CD4-positive, alpha-beta T cell treated with Interferon gamma for 1 hour (primary cell): ENCODE measurements around the gene FDPS.
"Not testable (repeated sequence)": the region's sequence is repeated elsewhere in the genome, so short reads cannot be mapped to it uniquely, and the experiment has no call there.

Experiments used
- DNase-seq: peaks from one replicate; pipeline ENCODE4 v3.0.0-alpha.2; 2020

Gene FDPS

GRCh38 chr1:155286544-155286943, 22.1 kb upstream of the FDPS start:
- DNase-seq = no peak

- DNase-seq = no peak
Measured at GRCh38 chr1:155287987-155288543, 20.6 kb upstream of the FDPS start.

DNA sequence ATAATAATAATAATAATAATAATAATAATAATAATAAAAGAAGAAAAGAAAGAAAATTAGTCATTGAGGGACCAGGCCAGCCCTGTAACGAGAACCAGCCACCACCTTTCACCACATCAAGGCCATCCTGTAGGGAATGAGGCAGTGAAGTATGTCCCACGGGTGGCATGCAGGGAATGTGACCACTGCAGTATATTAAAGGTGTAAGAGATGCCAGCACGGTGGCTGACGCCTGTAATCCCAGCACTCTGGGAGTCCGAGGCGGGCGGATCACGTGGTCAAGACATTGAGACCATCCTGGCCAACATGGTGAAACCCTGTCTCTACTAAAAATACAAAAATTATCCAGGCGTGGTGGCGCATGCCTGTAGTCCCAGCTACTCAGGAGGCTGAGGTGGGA, 17.7 kb upstream of the FDPS start:
- not testable (repeated sequence) for DNase-seq

- no peak for DNase-seq
Measured at GRCh38 chr1:155293086-155293749, 15.4 kb upstream of the FDPS start.

GRCh38 chr1:155294520-155295182, 14.0 kb upstream of the FDPS start:
- no peak for DNase-seq

GRCh38 chr1:155295183-155295941, 13.3 kb upstream of the FDPS start:
- DNase-seq = no peak

DNA sequence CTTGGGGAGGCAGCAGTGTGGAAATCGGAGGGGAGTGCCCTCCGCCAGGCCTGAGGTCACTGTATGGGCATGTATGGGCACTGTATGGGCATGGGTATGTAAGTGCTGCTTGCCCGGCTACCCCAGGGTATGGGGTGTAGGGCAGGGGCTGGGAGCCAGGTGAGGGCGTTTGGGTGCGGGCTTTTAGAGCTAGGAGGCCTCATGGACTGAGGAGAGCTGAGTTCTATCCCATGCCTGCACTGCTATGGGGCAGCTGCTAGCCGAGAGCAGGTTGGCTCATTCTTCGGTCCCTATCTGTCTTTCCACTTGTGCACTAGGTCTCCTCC, 12.8 kb upstream of the FDPS start:
- no peak for DNase-seq

- no peak for DNase-seq
Measured at GRCh38 chr1:155296661-155297060, 12.0 kb upstream of the FDPS start.

- DNase-seq = no peak
Measured at GRCh38 chr1:155297384-155297783, 11.3 kb upstream of the FDPS start.

DNA sequence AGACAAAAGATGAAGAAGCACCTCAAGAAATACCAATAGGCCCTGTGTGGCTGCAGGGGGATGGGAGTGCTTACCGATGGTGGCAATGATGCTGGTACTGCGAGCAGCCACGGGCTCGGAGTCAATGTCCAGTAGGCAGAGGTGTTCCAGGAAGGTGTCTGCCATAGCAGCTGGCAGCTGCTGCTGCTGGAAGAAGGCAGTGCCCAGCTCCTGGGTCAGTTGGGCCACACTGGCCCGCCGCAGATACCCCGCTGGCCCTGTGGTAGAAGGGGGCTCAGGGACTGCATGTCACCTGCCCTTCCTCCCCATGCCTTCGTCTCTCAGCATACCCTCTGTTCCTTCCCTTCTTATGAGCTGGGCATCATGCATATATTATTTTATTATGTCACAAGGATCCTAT, 8.6 kb upstream of the FDPS start:
- DNase-seq = no peak

- no peak for DNase-seq
Measured at GRCh38 chr1:155300553-155301329, 7.9 kb upstream of the FDPS start.

DNA sequence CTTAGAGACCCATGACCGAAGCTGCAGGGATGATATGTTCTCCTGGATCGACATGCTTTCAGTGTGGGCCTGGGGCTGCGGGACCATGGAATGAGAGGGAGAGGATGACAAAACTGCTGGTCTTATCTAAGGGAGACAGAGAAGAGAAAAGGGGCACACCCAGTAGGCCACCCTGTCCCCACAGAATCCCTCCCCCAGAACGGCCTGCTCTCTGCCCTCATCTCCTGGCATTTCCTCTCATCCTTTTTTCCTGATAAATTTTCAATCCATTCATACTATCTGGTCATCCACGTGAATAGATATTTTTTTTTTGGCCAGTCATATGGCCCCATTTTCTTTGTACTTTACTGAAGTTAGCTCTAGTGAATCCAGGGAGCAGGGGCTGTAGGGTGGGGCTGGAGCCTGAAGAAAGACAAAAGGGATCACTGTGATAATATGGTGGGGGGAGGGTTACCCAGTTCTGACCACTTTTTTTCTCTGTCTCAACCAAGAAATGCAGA, 7.3 kb upstream of the FDPS start, which contains the start of gene PKLR:
PKLR (minus strand) TSS at position 97 of the 500 bp plus-strand sequence; CDS start at position 54, 43 bp downstream.
- no peak for DNase-seq

GRCh38 chr1:155304558-155305063, 4.1 kb upstream of the FDPS start:
- no peak for DNase-seq

DNA sequence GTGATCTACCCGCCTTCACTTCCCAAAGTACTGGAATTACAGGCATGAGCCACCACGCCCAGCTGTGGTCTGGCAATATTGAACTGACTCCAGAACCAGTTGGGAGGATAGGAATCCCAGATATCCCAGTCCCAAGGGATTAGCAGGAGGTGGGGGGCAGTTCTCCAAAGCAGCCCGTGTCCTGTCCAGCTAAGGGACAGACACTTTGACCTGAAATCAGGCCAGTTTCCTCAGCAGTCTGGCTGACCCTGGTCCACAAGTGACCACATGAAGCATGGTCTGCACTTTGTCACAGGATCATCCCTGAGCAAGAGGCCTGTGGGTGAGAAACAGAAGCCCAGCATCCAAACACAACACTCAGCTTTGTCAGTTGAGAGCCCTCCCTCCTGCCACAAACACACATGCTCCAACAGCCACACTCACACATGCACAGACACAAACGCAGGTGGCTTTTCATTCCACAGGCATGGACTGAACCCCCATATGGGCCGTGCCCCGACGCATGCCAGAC, 2.7 kb upstream of the FDPS start:
- no peak for DNase-seq

DNA sequence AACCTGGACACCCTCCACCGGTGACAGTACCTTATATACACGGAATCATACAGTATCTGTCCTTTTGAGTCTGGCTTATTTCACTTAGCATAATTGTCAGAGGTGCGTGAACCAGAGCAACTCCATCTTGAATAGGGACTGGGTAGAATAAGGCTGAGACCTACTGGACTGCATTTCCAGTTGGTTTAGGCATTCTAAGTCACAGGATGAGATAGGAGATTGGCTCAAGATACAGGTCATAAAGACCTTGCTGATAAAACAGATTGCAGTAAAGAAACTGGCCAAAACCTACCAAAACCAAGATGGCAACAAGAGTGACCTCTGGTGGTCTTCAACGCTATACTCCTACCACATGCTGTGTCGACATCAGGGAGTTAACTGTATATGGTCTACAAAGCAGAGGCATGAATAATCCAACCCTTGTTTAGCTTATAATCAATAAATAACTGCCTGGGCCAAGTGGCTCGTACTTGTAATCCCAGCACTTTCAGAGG, 1.4 kb upstream of the FDPS start:
- DNase-seq = no peak

- no peak for DNase-seq
Measured at GRCh38 chr1:155309423-155310021, 856 bp downstream of the FDPS start.

- DNase-seq = no peak
Measured at GRCh38 chr1:155313261-155313660, 4.6 kb downstream of the FDPS start.

GRCh38 chr1:155316922-155317321, 8.3 kb downstream of the FDPS start:
- DNase-seq = no peak

DNA sequence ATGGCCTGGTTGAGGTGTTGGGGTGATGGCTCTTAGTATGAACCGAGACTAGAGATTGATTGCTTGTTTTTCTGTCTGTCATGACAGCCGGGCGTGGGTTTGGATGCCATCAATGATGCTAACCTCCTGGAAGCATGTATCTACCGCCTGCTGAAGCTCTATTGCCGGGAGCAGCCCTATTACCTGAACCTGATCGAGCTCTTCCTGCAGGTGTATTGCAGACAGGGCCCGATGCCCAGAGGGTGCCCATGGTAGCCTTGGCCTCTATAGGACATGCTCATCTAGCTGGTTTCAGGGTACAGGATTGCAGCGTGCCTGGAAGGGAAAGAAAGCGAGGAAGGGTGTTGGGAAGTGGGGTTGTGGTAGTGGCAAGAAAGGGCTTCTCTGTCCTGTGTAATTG, 9.4 kb downstream of the FDPS start:
- DNase-seq = no peak

DNA sequence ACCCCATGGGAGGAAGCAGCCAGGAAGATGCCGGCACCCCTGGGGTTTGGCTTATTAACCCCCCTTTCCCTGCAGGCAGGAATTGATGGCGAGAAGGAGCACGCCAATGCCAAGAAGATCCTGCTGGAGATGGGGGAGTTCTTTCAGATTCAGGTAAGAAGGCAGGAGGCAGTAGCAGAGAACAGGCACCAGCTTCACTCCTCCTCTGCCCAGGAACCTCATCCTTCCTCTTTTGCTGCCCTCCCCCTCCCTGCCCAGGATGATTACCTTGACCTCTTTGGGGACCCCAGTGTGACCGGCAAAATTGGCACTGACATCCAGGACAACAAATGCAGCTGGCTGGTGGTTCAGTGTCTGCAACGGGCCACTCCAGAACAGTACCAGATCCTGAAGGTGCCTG, 10.9 kb downstream of the FDPS start:
- DNase-seq = no peak

GRCh38 chr1:155320252-155320651, 11.6 kb downstream of the FDPS start:
- DNase-seq = no peak
